Measurements from ENCODE around the gene FRMD4B.

GRCh38 chr3:69199942-69200341 is 185.9 kb downstream of the FRMD4B start:
- TF ChIP-seq HDGF (IDR thresholded peaks at IDR 0.05) = no peak
- no peak for TF ChIP-seq TCF7 (IDR thresholded peaks at IDR 0.05; ENCODE audit: borderline replicate concordance)
- no peak for TF ChIP-seq MAX (IDR thresholded peaks at IDR 0.05; ENCODE audit: low read depth, low read length)
- no peak for TF ChIP-seq NFYB (IDR thresholded peaks at IDR 0.05; ENCODE audit: insufficient read depth, low read depth, low read length)
- TF ChIP-seq ZBTB40 (IDR thresholded peaks at IDR 0.05; ENCODE audit: borderline replicate concordance) = no peak
- TF ChIP-seq USF1 (IDR thresholded peaks at IDR 0.05; ENCODE audit: borderline replicate concordance, extremely low read length, insufficient read depth, low read depth, low read length) = no peak
- no peak for TF ChIP-seq EZH2 (IDR thresholded peaks at IDR 0.05; ENCODE audit: borderline replicate concordance, control insufficient read depth, low read depth, low read length)
- no peak for TF ChIP-seq ETV6 (conservative IDR thresholded peaks at IDR 0.05 in 1 of 2, IDR thresholded peaks at IDR 0.05 in 1 of 2; ENCODE audit: borderline replicate concordance in 1 of 2, low read depth in 1 of 2)
- TF ChIP-seq HDAC2 (IDR thresholded peaks at IDR 0.05) = no peak
- TF ChIP-seq CTCF (IDR thresholded peaks at IDR 0.05 in 2 of 3, conservative IDR thresholded peaks at IDR 0.05 in 1 of 3; ENCODE audit: control insufficient read depth in 2 of 3, extremely low read depth in 1 of 3, insufficient read depth in 1 of 3, low read depth in 3 of 3, low read length in 3 of 3) = no peak
- TF ChIP-seq CREB1 (IDR thresholded peaks at IDR 0.05; ENCODE audit: low read depth) = no peak
